ENCODE measurements around the gene DENR.
"Not testable (repeated sequence)": the region's sequence is repeated elsewhere in the genome, so short reads cannot be mapped to it uniquely, and the experiment has no call there.

DENR gene

GRCh38 chr12:122799641-122800243, 47.1 kb downstream of the DENR start:
- no peak for DNase-seq
- in situ Hi-C loops (cut with MboI; ENCODE audit: low pct_unique_long_range_greater_than_20kb, low sequenced_read_pairs) = no loop called here

GRCh38 chr12:122803937-122804336, 51.3 kb downstream of the DENR start:
- DNase-seq = no peak
- in situ Hi-C loops (cut with MboI; ENCODE audit: low pct_unique_long_range_greater_than_20kb, low sequenced_read_pairs) = no loop called here

GRCh38 chr12:122804957-122805356, 52.3 kb downstream of the DENR start:
- DNase-seq; in situ Hi-C loops (cut with MboI; ENCODE audit: low pct_unique_long_range_greater_than_20kb, low sequenced_read_pairs): not testable (repeated sequence)

- in situ Hi-C loops (cut with MboI; ENCODE audit: low pct_unique_long_range_greater_than_20kb, low sequenced_read_pairs) = no loop called here
- DNase-seq = no peak
These were observed 55.0 kb downstream of the DENR start for GRCh38 chr12:122807651-122808050.

GRCh38 chr12:122811777-122812176, 59.2 kb downstream of the DENR start:
- in situ Hi-C loops (cut with MboI; ENCODE audit: low pct_unique_long_range_greater_than_20kb, low sequenced_read_pairs) = no loop called here
- no peak for DNase-seq

GRCh38 chr12:122813310-122813713, 60.7 kb downstream of the DENR start:
- in situ Hi-C loops (cut with MboI; ENCODE audit: low pct_unique_long_range_greater_than_20kb, low sequenced_read_pairs) = no loop called here
- DNase-seq = peak; percentile 73

GRCh38 chr12:122819209-122819785, 66.7 kb downstream of the DENR start:
- no peak for DNase-seq
- in situ Hi-C loops (cut with MboI; ENCODE audit: low pct_unique_long_range_greater_than_20kb, low sequenced_read_pairs) = no loop called here

- in situ Hi-C loops (cut with MboI; ENCODE audit: low pct_unique_long_range_greater_than_20kb, low sequenced_read_pairs) = no loop called here
- DNase-seq = no peak
These were observed 67.5 kb downstream of the DENR start for GRCh38 chr12:122820138-122820537.

Measured in KBM-7 (cell line).